ENCODE measurements around the gene FSTL4.

- TF ChIP-seq CTCF (IDR thresholded peaks at IDR 0.05): no peak
- no peak for TF ChIP-seq POLR2AphosphoS5 (IDR thresholded peaks at IDR 0.05)
These were observed 344.7 kb downstream of the FSTL4 start for GRCh38 chr5:133267601-133268000.
